SU-DHL-6 (cell line): Measurements from ENCODE around the gene RNF166.

Experiments
- H2AFZ ChIP-seq: fragments of 200-600 bp; sonication (generic); 2 replicates; pipeline ENCODE4 v1.6.1; 2014; ENCODE audit warnings: low read depth, mild to moderate bottlenecking, moderate library complexity, mixed read lengths, antibody characterized with exemption, low read length; ENCODE audit not compliant: severe bottlenecking
- H3F3A ChIP-seq: fragments of 200-600 bp; shearing (Covaris generic); 2 replicates; pipeline ENCODE4 v1.6.0; 2016; ENCODE audit warnings: antibody characterized with exemption, mild to moderate bottlenecking; ENCODE audit not compliant: insufficient read depth
- H3K27ac ChIP-seq: fragments of 200-600 bp; sonication (generic); 2 replicates; pipeline ENCODE4 v1.5.1; 2016; ENCODE audit warnings: low read depth, mild to moderate bottlenecking, low read length, moderate library complexity, mixed read lengths
- H3K27me3 ChIP-seq: fragments of 200-600 bp; sonication (generic), shearing (Covaris generic); 2 replicates; pipeline ENCODE4 v1.6.0; 2014; ENCODE audit warnings: mild to moderate bottlenecking, low read length
- H3K36me3 ChIP-seq: fragments of 200-600 bp; sonication (generic); 2 replicates; pipeline ENCODE4 v1.6.1; 2014; ENCODE audit warnings: mild to moderate bottlenecking, low read length, mixed read lengths
- H3K4me2 ChIP-seq: fragments of 300-600, 200-600 bp; shearing (Covaris generic), sonication (generic); 2 replicates; pipeline ENCODE4 v1.6.0; 2014; ENCODE audit warnings: low read length, low read depth, mild to moderate bottlenecking; ENCODE audit not compliant: poor library complexity, severe bottlenecking
- H3K4me3 ChIP-seq: fragments of 200-600 bp; sonication (generic); 2 replicates; pipeline ENCODE4 v1.5.1; 2014; ENCODE audit warnings: antibody characterized with exemption, low read length, mild to moderate bottlenecking, mixed read lengths; ENCODE audit not compliant: insufficient read depth, poor library complexity, severe bottlenecking
- H3K79me2 ChIP-seq: fragments of 200-600 bp; sonication (generic); 2 replicates; pipeline ENCODE4 v1.6.1; 2014; ENCODE audit warnings: mild to moderate bottlenecking, low read length, moderate library complexity; ENCODE audit not compliant: insufficient read depth
- H3K9ac ChIP-seq: fragments of 200-600 bp; sonication (generic); 2 replicates; pipeline ENCODE4 v1.7.0; 2014; ENCODE audit warnings: mild to moderate bottlenecking, low read length
- H3K9me2 ChIP-seq: fragments of 200-600 bp; sonication (generic); replicated peaks from 2 replicates; pipeline ENCODE4 v1.6.1; 2014; ENCODE audit warnings: low read length; ENCODE audit not compliant: insufficient read depth
- H3K9me3 ChIP-seq: fragments of 200-600 bp; sonication (generic); 2 replicates; pipeline ENCODE4 v1.6.1; 2014; ENCODE audit warnings: low read length, mixed read lengths; ENCODE audit not compliant: insufficient read depth
- H4K20me1 ChIP-seq: fragments of 200-600 bp; sonication (generic); 2 replicates; pipeline ENCODE4 v1.6.1; 2014; ENCODE audit warnings: low read depth, mild to moderate bottlenecking, antibody characterized with exemption, low read length, moderate library complexity, mixed read lengths
- EZH2phosphoT487 ChIP-seq: fragments of 200-600 bp; sonication (generic), shearing (Covaris generic); conservative IDR thresholded peaks from 2 replicates; pipeline ENCODE4 v1.6.1; 2018; ENCODE audit warnings: mild to moderate bottlenecking, antibody characterized with exemption, low read length, moderate library complexity, mixed read lengths
- TF ChIP-seq, protein P1 (sequence below): fragments of 200-600 bp; sonication (generic); IDR thresholded peaks from one replicate; pipeline ENCODE4 v1.5.1; 2017; ENCODE audit warnings: antibody characterized with exemption, mild to moderate bottlenecking, low read length, moderate library complexity; ENCODE audit not compliant: insufficient read depth, poor library complexity, severe bottlenecking

Gene RNF166

DNA sequence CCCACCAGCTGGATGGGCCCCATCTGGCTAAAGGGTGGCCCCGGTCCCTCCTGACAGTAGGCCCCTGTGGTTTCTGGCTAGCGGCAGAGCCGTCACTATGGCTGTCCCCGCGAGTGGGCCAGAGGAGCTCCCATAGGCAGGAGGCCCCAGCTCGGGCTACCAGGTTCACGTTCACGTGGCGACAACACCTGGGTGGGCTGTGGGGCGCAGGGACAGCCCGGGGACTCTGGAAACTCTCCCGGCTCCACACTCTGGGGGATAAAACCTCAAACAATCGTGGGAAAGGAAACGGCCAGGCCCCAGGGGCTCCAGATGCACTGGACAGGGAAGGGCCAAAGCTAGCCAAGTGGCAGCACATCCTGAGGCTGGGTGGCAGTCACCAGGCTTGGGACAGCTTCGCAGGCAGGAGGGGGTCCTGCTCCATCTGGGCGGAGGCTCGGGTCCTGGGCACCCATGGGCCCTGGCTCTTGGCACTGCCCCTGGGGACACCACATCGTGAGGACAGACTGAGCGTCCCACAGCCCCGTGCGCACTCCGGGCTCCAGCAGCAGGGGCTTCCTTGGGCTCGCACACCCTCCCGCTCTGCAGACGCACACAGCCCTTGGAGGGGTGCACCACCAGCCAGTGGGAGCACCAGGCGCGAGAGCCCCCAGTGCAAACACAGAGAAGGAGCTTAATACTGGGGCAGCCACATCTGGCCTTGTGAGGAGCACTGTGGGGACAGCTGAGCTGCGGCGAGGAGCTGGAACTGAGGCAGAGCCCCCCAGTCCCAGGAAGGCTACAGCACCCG is 4.4 kb downstream of the RNF166 start:
- no peak overlapping the region for H3K27ac ChIP-seq
- no peak for TF ChIP-seq EZH2phosphoT487
- TF ChIP-seq, protein P1, sequence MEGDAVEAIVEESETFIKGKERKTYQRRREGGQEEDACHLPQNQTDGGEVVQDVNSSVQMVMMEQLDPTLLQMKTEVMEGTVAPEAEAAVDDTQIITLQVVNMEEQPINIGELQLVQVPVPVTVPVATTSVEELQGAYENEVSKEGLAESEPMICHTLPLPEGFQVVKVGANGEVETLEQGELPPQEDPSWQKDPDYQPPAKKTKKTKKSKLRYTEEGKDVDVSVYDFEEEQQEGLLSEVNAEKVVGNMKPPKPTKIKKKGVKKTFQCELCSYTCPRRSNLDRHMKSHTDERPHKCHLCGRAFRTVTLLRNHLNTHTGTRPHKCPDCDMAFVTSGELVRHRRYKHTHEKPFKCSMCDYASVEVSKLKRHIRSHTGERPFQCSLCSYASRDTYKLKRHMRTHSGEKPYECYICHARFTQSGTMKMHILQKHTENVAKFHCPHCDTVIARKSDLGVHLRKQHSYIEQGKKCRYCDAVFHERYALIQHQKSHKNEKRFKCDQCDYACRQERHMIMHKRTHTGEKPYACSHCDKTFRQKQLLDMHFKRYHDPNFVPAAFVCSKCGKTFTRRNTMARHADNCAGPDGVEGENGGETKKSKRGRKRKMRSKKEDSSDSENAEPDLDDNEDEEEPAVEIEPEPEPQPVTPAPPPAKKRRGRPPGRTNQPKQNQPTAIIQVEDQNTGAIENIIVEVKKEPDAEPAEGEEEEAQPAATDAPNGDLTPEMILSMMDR = no peak
- H3F3A ChIP-seq = no peaks in the 10 kb centered on the region
- H4K20me1 ChIP-seq = no peaks in the 10 kb centered on the region; the same call in 1 of the 2 replicates
- H3K9ac ChIP-seq = peak overlapping the region; percentile 50
- H3K4me3 ChIP-seq = no peak overlapping the region
- H3K9me3 ChIP-seq = no peaks in the 10 kb centered on the region
- peaks cover 3% of the 10 kb centered on the region; the same call in 1 of the 2 replicates for H3K79me2 ChIP-seq
- H3K4me2 ChIP-seq = peak overlapping the region; percentile 52
- no peaks in the 10 kb centered on the region for H3K27me3 ChIP-seq
- H2AFZ ChIP-seq = no peak overlapping the region
- no peaks in the 10 kb centered on the region for H3K36me3 ChIP-seq
- no peaks in the 10 kb centered on the region for H3K9me2 ChIP-seq

DNA sequence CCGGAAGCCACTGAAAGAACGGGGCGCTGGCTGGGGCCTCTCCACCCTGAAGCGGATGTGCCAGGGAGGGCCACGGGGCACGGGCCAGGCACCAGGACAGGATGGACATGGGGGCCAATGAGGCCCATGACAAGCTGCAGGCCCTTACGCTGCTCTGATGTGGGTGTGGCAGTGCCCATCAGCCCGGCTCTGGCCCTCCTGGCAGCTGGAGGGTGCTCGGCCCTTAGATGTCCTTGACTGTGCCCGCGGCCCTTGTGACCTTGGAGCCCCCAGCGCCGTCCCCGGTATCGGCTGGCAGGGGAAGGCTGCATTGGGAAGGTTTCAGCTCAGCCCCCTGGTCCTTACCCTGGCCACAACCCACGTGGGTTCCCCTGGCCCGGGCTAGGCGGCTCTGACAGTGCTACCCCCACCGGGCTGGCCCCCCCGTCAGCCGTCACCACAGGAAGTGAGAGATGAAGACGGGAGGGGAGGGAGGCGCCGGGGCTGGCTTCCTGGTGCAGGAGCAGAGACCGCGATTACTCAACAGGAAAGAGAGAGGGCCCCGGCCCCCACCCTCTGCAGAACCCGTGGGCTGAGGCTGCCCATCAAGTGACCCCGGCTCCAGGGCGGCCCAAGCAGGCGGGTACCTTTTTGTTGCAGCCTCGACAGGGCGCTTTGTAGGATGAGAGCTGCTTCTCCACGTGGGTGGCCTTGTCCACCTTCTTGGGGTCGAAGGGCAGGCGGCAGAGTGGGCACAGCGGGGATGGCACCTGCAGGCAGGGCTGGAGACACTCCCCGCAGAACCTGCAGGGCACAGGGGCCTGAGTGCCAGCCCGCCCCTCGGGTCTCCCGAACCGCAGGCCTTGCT is 5.3 kb downstream of the RNF166 start:
- no peak for TF ChIP-seq EZH2phosphoT487
- TF ChIP-seq, protein P1 = no peak
- H3K36me3 ChIP-seq = no peaks in the 10 kb centered on the region
- H3K4me3 ChIP-seq = peak overlapping the region; percentile 24
- no peaks in the 10 kb centered on the region for H3K9me3 ChIP-seq
- no peaks in the 10 kb centered on the region for H3F3A ChIP-seq
- no peaks in the 10 kb centered on the region for H3K79me2 ChIP-seq
- H4K20me1 ChIP-seq = no peaks in the 10 kb centered on the region; the same call in 1 of the 2 replicates
- H3K27me3 ChIP-seq = no peaks in the 10 kb centered on the region
- peak overlapping the region; percentile 52 for H3K4me2 ChIP-seq
- no peaks in the 10 kb centered on the region for H3K9me2 ChIP-seq
- 0 out of 2 replicates have a peak overlapping the region, but pooled peaks have one; percentile 22 for H3K27ac ChIP-seq
- H3K9ac ChIP-seq = peak overlapping the region; percentile 50
- H2AFZ ChIP-seq = peak overlapping the region; percentile 37

DNA sequence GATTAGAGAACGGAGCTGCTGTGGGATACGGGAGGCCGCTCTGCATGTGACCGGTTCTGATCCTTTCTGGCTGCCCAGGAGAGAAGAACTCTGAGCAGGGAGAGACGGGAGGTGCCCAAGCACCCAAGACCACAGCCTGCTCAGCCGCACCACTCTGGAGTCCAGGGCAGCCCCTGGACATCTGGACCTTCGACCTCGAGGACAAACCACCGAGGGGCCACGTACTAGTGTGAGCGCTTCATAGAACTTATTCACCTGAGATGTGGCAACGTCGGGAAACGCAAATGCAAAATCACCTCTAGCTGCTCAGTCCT is 5.9 kb downstream of the RNF166 start:
- no peak overlapping the region for H3K4me3 ChIP-seq

More for the DNA sequence above, 5.9 kb downstream of the RNF166 start:
- Histone ChIP-seq H3K27ac (0 out of 2 replicates have a peak overlapping the region, but pooled peaks have one; percentile 22), H3K9me3 (no peaks in the 10 kb centered on the region), H2AFZ (no peak overlapping the region), H4K20me1 (no peaks in the 10 kb centered on the region; the same call in 1 of the 2 replicates), H3K9me2 (no peaks in the 10 kb centered on the region), H3K36me3 (no peaks in the 10 kb centered on the region), H3F3A (no peaks in the 10 kb centered on the region), H3K4me2 (peak overlapping the region; percentile 52), H3K79me2 (no peaks in the 10 kb centered on the region), H3K9ac (peak overlapping the region; percentile 50), H3K27me3 (no peaks in the 10 kb centered on the region)
- TF ChIP-seq EZH2phosphoT487 = no peak
- TF ChIP-seq, protein P1 = no peak
